SK-N-SH treated with all-trans-retinoic acid at 6 μM for 48 hours (cell line): ENCODE data around the gene DNAI4.

ENCODE experiments used
- ATAC-seq: fragments of 200-7000 bp; cut with Tn5 transposase; 3 replicates; pipeline ENCODE4 v1.9.1; 2020; ENCODE audit warnings: mild to moderate bottlenecking, moderate library complexity
- ARNTL ChIP-seq: fragments of 450-650 bp; formaldehyde crosslinking; IDR thresholded peaks from 2 replicates; pipeline ENCODE4 v1.5.0; 2020; ENCODE audit warnings: low read depth, mild to moderate bottlenecking, moderate library complexity, borderline replicate concordance
- BACH2 ChIP-seq: fragments of 250-450 bp; sonication (Bioruptor Pico); IDR thresholded peaks from 2 replicates; pipeline ENCODE4 v1.9.0; 2021; ENCODE audit warnings: mild to moderate bottlenecking, borderline replicate concordance
- CREB5 ChIP-seq: fragments of 250-450 bp; sonication (Bioruptor Pico); IDR thresholded peaks from 2 replicates; pipeline ENCODE4 v1.5.1; 2020; ENCODE audit warnings: low read depth, mild to moderate bottlenecking, moderate library complexity
- ESRRG ChIP-seq: fragments of 250-450 bp; sonication (Bioruptor Pico); IDR thresholded peaks from 2 replicates; pipeline ENCODE4 v1.6.1; 2021; ENCODE audit warnings: mild to moderate bottlenecking
- GLIS3 ChIP-seq: fragments of 250-450 bp; sonication (Bioruptor Pico); IDR thresholded peaks from 2 replicates; pipeline ENCODE4 v1.5.0; 2020; ENCODE audit warnings: mild to moderate bottlenecking, moderate library complexity
- ISL1 ChIP-seq: fragments of 250-450 bp; sonication (Bioruptor Pico); IDR thresholded peaks from 2 replicates; pipeline ENCODE4 v2.1.2; 2022; ENCODE audit warnings: mild to moderate bottlenecking, moderate library complexity
- OSR1 ChIP-seq: fragments of 250-450 bp; sonication (Bioruptor Pico); IDR thresholded peaks from 2 replicates; pipeline ENCODE4 v1.8.0; 2022; ENCODE audit warnings: moderate library complexity, mild to moderate bottlenecking, inconsistent platforms
- POU6F1 ChIP-seq: fragments of 250-450 bp; sonication (Bioruptor Pico); IDR thresholded peaks from 2 replicates; pipeline ENCODE4 v1.8.0; 2021; ENCODE audit warnings: low read depth, mild to moderate bottlenecking, moderate library complexity, borderline replicate concordance
- SNAI2 ChIP-seq: fragments of 250-450 bp; sonication (Bioruptor Pico); IDR thresholded peaks from 2 replicates; pipeline ENCODE4 v1.5.0; 2020; ENCODE audit warnings: mild to moderate bottlenecking, moderate library complexity
- TOX ChIP-seq: fragments of 250-450 bp; sonication (Bioruptor Pico); IDR thresholded peaks from 2 replicates; pipeline ENCODE4 v1.8.0; 2021; ENCODE audit warnings: mild to moderate bottlenecking, moderate library complexity, borderline replicate concordance
- ZFP30 ChIP-seq: fragments of 450-650 bp; formaldehyde crosslinking; IDR thresholded peaks from 2 replicates; pipeline ENCODE4 v1.5.0; 2022; ENCODE audit warnings: mild to moderate bottlenecking, moderate library complexity
- ZNF565 ChIP-seq: fragments of 450-650 bp; formaldehyde crosslinking; conservative IDR thresholded peaks from 2 replicates; pipeline ENCODE4 v1.5.0; 2020; ENCODE audit warnings: low read depth, mild to moderate bottlenecking, moderate library complexity
- ZNF70 ChIP-seq: fragments of 450-650 bp; formaldehyde crosslinking; IDR thresholded peaks from 2 replicates; pipeline ENCODE4 v1.5.0; 2020; ENCODE audit warnings: mild to moderate bottlenecking, moderate library complexity
- TF ChIP-seq, protein P1 (sequence below): fragments of 250-450 bp; sonication (Bioruptor Pico); IDR thresholded peaks from 2 replicates; pipeline ENCODE4 v1.8.0; 2020; ENCODE audit warnings: mild to moderate bottlenecking, moderate library complexity, borderline replicate concordance
- TF ChIP-seq, protein P2 (sequence below): fragments of 250-450 bp; sonication (Bioruptor Pico); IDR thresholded peaks from 2 replicates; pipeline ENCODE4 v1.5.0; 2020; ENCODE audit warnings: mild to moderate bottlenecking, moderate library complexity
- TF ChIP-seq, protein P3 (sequence below): fragments of 250-450 bp; sonication (Bioruptor Pico); IDR thresholded peaks from 2 replicates; pipeline ENCODE4 v1.5.1; 2021; ENCODE audit warnings: mild to moderate bottlenecking, moderate library complexity

The DNAI4 gene

DNA sequence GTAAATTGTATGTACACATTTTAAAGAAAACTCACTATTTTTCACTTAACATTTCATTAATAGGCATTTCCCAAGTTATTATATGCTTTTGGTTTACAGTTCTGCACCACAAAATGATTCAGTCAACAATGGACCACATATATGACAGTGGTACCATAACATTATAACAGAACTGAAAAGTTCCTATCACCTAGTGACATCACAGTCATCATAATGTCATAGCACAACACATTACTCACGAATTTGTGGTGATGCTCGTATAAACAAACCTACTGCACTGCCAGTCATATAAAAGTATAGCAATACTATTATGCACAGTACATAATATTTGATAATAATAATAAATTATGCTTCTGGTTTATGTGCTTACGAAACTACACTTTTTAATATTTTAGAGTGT lies 30.9 kb downstream of the DNAI4 start (continued):
- TF ChIP-seq, protein P1, sequence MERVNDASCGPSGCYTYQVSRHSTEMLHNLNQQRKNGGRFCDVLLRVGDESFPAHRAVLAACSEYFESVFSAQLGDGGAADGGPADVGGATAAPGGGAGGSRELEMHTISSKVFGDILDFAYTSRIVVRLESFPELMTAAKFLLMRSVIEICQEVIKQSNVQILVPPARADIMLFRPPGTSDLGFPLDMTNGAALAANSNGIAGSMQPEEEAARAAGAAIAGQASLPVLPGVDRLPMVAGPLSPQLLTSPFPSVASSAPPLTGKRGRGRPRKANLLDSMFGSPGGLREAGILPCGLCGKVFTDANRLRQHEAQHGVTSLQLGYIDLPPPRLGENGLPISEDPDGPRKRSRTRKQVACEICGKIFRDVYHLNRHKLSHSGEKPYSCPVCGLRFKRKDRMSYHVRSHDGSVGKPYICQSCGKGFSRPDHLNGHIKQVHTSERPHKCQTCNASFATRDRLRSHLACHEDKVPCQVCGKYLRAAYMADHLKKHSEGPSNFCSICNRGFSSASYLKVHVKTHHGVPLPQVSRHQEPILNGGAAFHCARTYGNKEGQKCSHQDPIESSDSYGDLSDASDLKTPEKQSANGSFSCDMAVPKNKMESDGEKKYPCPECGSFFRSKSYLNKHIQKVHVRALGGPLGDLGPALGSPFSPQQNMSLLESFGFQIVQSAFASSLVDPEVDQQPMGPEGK (CRISPR knock-in tag) = no peak
- TF ChIP-seq CREB5 (CRISPR knock-in tag) = no peak
- TF ChIP-seq ARNTL = no peak
- TF ChIP-seq OSR1 = no peak
- no peak for TF ChIP-seq BACH2 (CRISPR knock-in tag)

- ATAC-seq = no peak
- TF ChIP-seq BACH2 (CRISPR knock-in tag) = no peak
- TF ChIP-seq GLIS3 (CRISPR knock-in tag) = no peak
- no peak for TF ChIP-seq ZNF565 (CRISPR knock-in tag)
- no peak for TF ChIP-seq OSR1
- TF ChIP-seq, protein P2, sequence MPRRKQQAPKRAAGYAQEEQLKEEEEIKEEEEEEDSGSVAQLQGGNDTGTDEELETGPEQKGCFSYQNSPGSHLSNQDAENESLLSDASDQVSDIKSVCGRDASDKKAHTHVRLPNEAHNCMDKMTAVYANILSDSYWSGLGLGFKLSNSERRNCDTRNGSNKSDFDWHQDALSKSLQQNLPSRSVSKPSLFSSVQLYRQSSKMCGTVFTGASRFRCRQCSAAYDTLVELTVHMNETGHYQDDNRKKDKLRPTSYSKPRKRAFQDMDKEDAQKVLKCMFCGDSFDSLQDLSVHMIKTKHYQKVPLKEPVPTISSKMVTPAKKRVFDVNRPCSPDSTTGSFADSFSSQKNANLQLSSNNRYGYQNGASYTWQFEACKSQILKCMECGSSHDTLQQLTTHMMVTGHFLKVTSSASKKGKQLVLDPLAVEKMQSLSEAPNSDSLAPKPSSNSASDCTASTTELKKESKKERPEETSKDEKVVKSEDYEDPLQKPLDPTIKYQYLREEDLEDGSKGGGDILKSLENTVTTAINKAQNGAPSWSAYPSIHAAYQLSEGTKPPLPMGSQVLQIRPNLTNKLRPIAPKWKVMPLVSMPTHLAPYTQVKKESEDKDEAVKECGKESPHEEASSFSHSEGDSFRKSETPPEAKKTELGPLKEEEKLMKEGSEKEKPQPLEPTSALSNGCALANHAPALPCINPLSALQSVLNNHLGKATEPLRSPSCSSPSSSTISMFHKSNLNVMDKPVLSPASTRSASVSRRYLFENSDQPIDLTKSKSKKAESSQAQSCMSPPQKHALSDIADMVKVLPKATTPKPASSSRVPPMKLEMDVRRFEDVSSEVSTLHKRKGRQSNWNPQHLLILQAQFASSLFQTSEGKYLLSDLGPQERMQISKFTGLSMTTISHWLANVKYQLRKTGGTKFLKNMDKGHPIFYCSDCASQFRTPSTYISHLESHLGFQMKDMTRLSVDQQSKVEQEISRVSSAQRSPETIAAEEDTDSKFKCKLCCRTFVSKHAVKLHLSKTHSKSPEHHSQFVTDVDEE (CRISPR knock-in tag) = no peak
- TF ChIP-seq, protein P3, sequence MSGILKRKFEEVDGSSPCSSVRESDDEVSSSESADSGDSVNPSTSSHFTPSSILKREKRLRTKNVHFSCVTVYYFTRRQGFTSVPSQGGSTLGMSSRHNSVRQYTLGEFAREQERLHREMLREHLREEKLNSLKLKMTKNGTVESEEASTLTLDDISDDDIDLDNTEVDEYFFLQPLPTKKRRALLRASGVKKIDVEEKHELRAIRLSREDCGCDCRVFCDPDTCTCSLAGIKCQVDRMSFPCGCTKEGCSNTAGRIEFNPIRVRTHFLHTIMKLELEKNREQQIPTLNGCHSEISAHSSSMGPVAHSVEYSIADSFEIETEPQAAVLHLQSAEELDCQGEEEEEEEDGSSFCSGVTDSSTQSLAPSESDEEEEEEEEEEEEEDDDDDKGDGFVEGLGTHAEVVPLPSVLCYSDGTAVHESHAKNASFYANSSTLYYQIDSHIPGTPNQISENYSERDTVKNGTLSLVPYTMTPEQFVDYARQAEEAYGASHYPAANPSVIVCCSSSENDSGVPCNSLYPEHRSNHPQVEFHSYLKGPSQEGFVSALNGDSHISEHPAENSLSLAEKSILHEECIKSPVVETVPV = no peak
Measured at GRCh38 chr1:66890621-66891020, 34.0 kb downstream of the DNAI4 start.

DNA sequence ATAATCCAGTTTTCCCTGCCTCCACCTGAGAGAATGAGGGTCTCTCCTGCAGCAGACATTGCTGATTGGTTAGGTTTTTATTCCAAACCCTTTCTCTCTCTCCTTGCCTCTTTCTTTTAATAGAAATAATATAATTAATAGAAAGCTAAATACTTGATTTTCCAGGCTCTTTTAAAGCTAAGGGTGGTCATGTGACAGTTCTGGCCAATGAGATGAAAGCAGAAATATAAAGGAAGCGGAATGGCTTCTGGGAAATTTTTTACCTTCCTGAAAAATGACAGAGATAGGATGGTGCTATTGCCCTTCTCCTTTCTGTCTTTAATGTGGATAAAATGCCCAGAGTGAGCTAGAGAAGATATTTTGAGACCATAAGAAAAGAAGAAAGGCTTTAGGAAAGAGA lies 35.6 kb downstream of the DNAI4 start:
- TF ChIP-seq CREB5 (CRISPR knock-in tag) (no peak), OSR1 (no peak), ZFP30 (CRISPR knock-in tag) (no peak), POU6F1 (CRISPR knock-in tag) (no peak), GLIS3 (CRISPR knock-in tag) (no peak), BACH2 (CRISPR knock-in tag) (no peak), ZNF565 (CRISPR knock-in tag) (no peak), TOX (CRISPR knock-in tag) (no peak), SNAI2 (no peak), ESRRG (CRISPR knock-in tag) (no peak), ZNF70 (CRISPR knock-in tag) (no peak), ISL1 (CRISPR knock-in tag) (no peak), ARNTL (no peak)
- TF ChIP-seq, protein P1 (CRISPR knock-in tag) = no peak
- ATAC-seq = no peak
